Stomach smooth muscle (tissue), 2 donors: ENCODE data around the gene PTTG1.

Source experiments
- H3K27ac ChIP-seq: one replicate; pipeline ENCODE4 v1.7.0; 2013; ENCODE audit warnings: mild to moderate bottlenecking, low read length, inconsistent platforms
- H3K27me3 ChIP-seq, 2 donors: one replicate each; pipeline ENCODE4 v1.7.0; 2013; ENCODE audit warnings: low read length in 2 of 2; ENCODE audit not compliant: insufficient read depth in 2 of 2, control insufficient read depth in 1 of 2
- H3K36me3 ChIP-seq, 2 donors: one replicate each; pipeline ENCODE4 v1.7.0; 2013; ENCODE audit warnings: low read length in 2 of 2; ENCODE audit not compliant: control insufficient read depth in 2 of 2, insufficient read depth in 2 of 2
- H3K4me1 ChIP-seq: one replicate; pipeline ENCODE4 v1.7.0; 2013; ENCODE audit warnings: low read length; ENCODE audit not compliant: control insufficient read depth, insufficient read depth
- H3K4me3 ChIP-seq, 2 donors: one replicate each; pipeline ENCODE4 v1.7.0; 2013; ENCODE audit warnings: low read length in 2 of 2
- H3K9ac ChIP-seq, 2 donors: one replicate each; pipeline ENCODE4 v1.7.0; 2013; ENCODE audit warnings: low read length in 2 of 2, mild to moderate bottlenecking in 1 of 2
- H3K9me3 ChIP-seq, 2 donors: one replicate each; pipeline ENCODE4 v1.7.0; 2013; ENCODE audit warnings: low read length in 2 of 2; ENCODE audit not compliant: control insufficient read depth in 2 of 2
- donor health status: healthy.
- donor health status: Pancreatic carcinoma.

Gene PTTG1

GRCh38 chr5:160387445-160387844 lies 34.2 kb upstream of the PTTG1 start:
- no peaks in the 10 kb centered on the region for H3K36me3 ChIP-seq
- H3K27ac ChIP-seq = no peak overlapping the region
- no peaks in the 10 kb centered on the region for H3K27me3 ChIP-seq
- peaks cover 0 to 5% of the 10 kb centered on the region in 2 donors for H3K9me3 ChIP-seq
- H3K4me3 ChIP-seq = no peak overlapping the region
- H3K9ac ChIP-seq = no peak overlapping the region
- H3K4me1 ChIP-seq = no peaks in the 10 kb centered on the region

GRCh38 chr5:160390787-160391696 lies 30.6 kb upstream of the PTTG1 start:
- Histone ChIP-seq H3K27me3 (no peaks in the 10 kb centered on the region), H3K9me3 (peaks cover 0 to 5% of the 10 kb centered on the region in 2 donors), H3K36me3 (peaks cover 3 to 8% of the 10 kb centered on the region in 2 donors), H3K9ac (no peak overlapping the region), H3K4me1 (no peaks in the 10 kb centered on the region), H3K27ac (no peak overlapping the region), H3K4me3 (no peak overlapping the region)

GRCh38 chr5:160395111-160395510 lies 26.5 kb upstream of the PTTG1 start:
- Histone ChIP-seq H3K9ac (no peak overlapping the region), H3K4me1 (no peaks in the 10 kb centered on the region), H3K9me3 (no peaks in the 10 kb centered on the region), H3K36me3 (peaks cover 3 to 8% of the 10 kb centered on the region in 2 donors), H3K27me3 (no peaks in the 10 kb centered on the region), H3K4me3 (no peak overlapping the region), H3K27ac (no peak overlapping the region)

- H3K36me3 ChIP-seq = peaks cover 6 to 8% of the 10 kb centered on the region in 2 donors
- no peaks in the 10 kb centered on the region for H3K27me3 ChIP-seq
- no peak overlapping the region for H3K4me3 ChIP-seq
- H3K9me3 ChIP-seq = no peaks in the 10 kb centered on the region
- H3K9ac ChIP-seq = no peak overlapping the region
- H3K27ac ChIP-seq = no peak overlapping the region
- H3K4me1 ChIP-seq = no peaks in the 10 kb centered on the region
These were observed 24.2 kb upstream of the PTTG1 start for GRCh38 chr5:160397492-160397891.

- Histone ChIP-seq H3K27me3 (no peaks in the 10 kb centered on the region), H3K9ac (peak overlapping the region; percentile 90 to 91), H3K4me3 (peak overlapping the region; percentile 81 to 90), H3K9me3 (no peaks in the 10 kb centered on the region), H3K4me1 (no peaks in the 10 kb centered on the region), H3K27ac (no peak overlapping the region), H3K36me3 (peaks cover 14% of the 10 kb centered on the region in 2 donors)
These were observed 22.8 kb upstream of the PTTG1 start for GRCh38 chr5:160398806-160399205.

GRCh38 chr5:160399402-160400353 lies 22.0 kb upstream of the PTTG1 start, which contains the start of gene FAM200C:
Gene FAM200C (minus strand): TSS chr5:160400054. CDS start chr5:160395490, 4,564 bp downstream.
- H3K9me3 ChIP-seq = no peaks in the 10 kb centered on the region
- H3K27ac ChIP-seq = peak within 1 kb of the TSS; percentile 84
- peaks cover 18 to 21% of the 10 kb centered on the region in 2 donors for H3K36me3 ChIP-seq
- H3K4me3 ChIP-seq = peak within 1 kb of the TSS; percentile 81 to 90
- H3K9ac ChIP-seq = peak within 1 kb of the TSS; percentile 90 to 91
- H3K4me1 ChIP-seq = no peaks in the 10 kb centered on the region
- no peaks in the 10 kb centered on the region for H3K27me3 ChIP-seq

GRCh38 chr5:160418561-160419457 lies 2.8 kb upstream of the PTTG1 start, which contains the start of gene SLU7:
Gene SLU7 (minus strand): TSS chr5:160419081. CDS start chr5:160415294, 3,787 bp downstream.
- peaks cover 7% of the 10 kb centered on the region for H3K4me1 ChIP-seq
- peak within 1 kb of the TSS; percentile 72 to 94 for H3K4me3 ChIP-seq
- no peaks in the 10 kb centered on the region for H3K9me3 ChIP-seq
- H3K27ac ChIP-seq = peak within 1 kb of the TSS; percentile 77
- peak within 1 kb of the TSS; percentile 85 to 97 for H3K9ac ChIP-seq
- peaks cover 0 to 3% of the 10 kb centered on the region in 2 donors for H3K36me3 ChIP-seq
- no peaks in the 10 kb centered on the region for H3K27me3 ChIP-seq

GRCh38 chr5:160419458-160420330 lies 2.0 kb upstream of the PTTG1 start:
- Histone ChIP-seq H3K4me3 (peak overlapping the region; percentile 72 to 94), H3K27ac (peak overlapping the region; percentile 77), H3K27me3 (no peaks in the 10 kb centered on the region), H3K4me1 (peaks cover 7% of the 10 kb centered on the region), H3K36me3 (peaks cover 0 to 3% of the 10 kb centered on the region in 2 donors), H3K9me3 (no peaks in the 10 kb centered on the region), H3K9ac (peak overlapping the region; percentile 85 to 97)

- H3K9ac ChIP-seq = no peak overlapping the region
- H3K4me1 ChIP-seq = peaks cover 7% of the 10 kb centered on the region
- no peaks in the 10 kb centered on the region for H3K9me3 ChIP-seq
- no peaks in the 10 kb centered on the region for H3K27me3 ChIP-seq
- no peak overlapping the region for H3K27ac ChIP-seq
- H3K4me3 ChIP-seq = no peak overlapping the region
- no peaks in the 10 kb centered on the region for H3K36me3 ChIP-seq
These were observed 1.4 kb upstream of the PTTG1 start for GRCh38 chr5:160420331-160420610.
